C4-2B (cell line): Measurements from ENCODE around the gene CD6.

Experiments used
- H3K27ac ChIP-seq: fragments of 450-650 bp; 2 replicates; pipeline ENCODE4 v1.5.1; 2017
- ZFX ChIP-seq: fragments of 450-650 bp; IDR thresholded peaks from 2 replicates; pipeline ENCODE4 v1.6.1; 2017
- TF ChIP-seq, protein P1 (sequence below): fragments of 450-650 bp; conservative IDR thresholded peaks from 2 replicates; pipeline ENCODE4 v1.5.1; 2017; ENCODE audit warnings: mild to moderate bottlenecking

CD6 gene

DNA sequence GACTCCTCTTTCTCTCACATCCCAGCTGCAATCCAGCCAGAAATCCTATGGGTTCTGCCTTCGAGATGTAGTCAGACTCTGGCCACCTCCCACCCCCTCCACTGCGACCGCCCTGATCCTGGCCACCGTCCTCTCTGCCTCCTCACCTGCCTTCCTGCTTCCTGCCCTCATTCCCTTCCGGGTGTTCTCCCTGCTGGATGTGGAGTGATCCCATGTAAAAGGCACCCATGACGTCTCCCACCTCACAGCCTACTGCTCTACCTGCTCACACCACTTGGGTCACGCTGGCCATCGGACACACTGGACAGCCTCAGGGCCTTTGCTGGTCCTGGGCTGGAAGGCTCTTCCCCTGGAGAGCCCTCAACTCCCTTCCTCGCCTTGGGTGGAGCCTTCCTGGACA lies 97.1 kb downstream of the CD6 start:
- no peak overlapping the region for H3K27ac ChIP-seq
- TF ChIP-seq ZFX: no peak
- TF ChIP-seq, protein P1, sequence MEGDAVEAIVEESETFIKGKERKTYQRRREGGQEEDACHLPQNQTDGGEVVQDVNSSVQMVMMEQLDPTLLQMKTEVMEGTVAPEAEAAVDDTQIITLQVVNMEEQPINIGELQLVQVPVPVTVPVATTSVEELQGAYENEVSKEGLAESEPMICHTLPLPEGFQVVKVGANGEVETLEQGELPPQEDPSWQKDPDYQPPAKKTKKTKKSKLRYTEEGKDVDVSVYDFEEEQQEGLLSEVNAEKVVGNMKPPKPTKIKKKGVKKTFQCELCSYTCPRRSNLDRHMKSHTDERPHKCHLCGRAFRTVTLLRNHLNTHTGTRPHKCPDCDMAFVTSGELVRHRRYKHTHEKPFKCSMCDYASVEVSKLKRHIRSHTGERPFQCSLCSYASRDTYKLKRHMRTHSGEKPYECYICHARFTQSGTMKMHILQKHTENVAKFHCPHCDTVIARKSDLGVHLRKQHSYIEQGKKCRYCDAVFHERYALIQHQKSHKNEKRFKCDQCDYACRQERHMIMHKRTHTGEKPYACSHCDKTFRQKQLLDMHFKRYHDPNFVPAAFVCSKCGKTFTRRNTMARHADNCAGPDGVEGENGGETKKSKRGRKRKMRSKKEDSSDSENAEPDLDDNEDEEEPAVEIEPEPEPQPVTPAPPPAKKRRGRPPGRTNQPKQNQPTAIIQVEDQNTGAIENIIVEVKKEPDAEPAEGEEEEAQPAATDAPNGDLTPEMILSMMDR: no peak

- H3K27ac ChIP-seq: no peak overlapping the region
- TF ChIP-seq ZFX: no peak
- TF ChIP-seq, protein P1: no peak
These were observed 97.9 kb downstream of the CD6 start for GRCh38 chr11:61069427-61069826.
